NK-92 (cell line): ENCODE measurements around the gene TSC2.
"Not testable (repeated sequence)": the region's sequence is repeated elsewhere in the genome, so short reads cannot be mapped to it uniquely, and the experiment has no call there.

ENCODE experiments used
- DNase-seq: peaks from one replicate; lab custom pipeline; 2025; ENCODE audit not compliant: unreplicated experiment; lab: John Stamatoyannopoulos, UW

The TSC2 gene

DNA sequence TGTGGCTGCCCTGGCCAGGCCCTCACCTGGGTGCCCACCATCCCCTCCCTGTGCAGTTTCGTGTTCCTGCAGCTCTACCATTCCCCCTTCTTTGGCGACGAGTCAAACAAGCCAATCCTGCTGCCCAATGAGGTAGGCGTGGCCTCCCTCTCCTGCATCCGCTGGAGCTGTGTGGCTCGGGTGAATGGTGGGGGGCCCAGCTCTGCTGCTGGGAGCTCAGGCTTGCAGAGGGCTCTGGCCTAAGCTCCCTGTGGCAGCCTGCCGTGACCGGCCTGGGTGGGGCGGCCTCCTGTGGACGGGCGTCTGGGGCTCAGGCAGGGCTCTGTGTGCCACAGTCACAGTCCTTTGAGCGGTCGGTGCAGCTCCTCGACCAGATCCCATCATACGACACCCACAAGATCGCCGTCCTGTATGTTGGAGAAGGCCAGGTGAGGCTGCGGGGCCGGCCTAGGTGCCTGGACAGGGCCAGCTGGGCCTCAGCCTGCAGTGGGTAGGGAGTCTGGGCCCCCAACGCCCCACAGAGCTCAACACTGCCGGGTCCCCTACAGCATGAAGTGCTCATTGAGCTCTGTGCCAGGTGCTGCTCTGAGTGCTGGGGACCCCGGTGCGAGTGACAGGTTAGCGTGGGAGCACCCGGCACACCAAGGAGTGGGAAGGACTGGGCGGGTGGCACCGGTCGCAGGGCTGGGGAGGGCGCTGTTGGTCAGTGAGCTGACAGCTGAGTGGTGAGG lies 37.3 kb downstream of the TSC2 start:
- no peak for DNase-seq

DNA sequence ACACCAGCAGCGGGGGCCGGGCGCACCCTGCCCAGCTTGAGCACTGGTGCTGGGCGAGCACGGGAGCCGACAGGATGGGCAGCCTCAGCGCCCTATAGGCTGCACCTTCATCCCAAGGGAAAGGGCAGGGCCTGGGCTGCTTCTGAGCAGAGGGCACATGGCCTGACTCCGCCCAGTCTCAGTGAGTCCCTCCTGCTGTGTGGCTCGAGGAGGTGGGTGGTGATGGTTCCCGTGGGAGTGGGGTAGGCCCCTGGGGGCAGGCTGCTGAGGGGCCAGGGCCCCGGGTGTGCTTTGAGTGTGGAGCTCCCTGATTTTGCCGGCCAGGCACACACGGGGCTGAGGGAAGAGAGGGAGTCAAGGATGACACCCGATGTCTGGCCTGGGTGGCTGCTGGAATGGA lies 37.9 kb downstream of the TSC2 start:
- no peak for DNase-seq

DNA sequence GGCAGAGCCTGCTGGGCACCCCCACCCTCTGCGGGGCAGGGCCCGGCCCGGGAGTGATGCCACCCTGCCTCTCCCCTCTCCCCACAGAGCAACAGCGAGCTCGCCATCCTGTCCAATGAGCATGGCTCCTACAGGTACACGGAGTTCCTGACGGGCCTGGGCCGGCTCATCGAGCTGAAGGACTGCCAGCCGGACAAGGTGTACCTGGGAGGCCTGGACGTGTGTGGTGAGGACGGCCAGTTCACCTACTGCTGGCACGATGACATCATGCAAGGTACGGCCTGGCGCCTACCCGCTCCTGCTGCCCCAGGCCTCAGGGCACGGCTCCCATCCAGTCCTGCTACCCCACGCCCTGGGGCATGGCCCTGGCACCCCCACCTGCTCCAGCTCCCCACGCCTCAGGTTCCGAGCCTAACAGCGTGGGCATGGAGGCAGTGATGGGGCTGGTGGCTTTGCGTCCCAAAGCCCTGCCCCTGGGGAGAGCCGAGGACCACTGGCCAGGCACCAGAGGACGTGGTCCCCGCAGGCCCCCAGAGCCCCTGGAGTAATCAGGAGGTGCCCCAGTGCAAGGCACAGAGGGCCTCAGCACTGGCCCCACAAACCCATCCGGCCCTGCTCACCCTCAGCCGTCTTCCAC lies 38.4 kb downstream of the TSC2 start:
- DNase-seq = no peak

DNA sequence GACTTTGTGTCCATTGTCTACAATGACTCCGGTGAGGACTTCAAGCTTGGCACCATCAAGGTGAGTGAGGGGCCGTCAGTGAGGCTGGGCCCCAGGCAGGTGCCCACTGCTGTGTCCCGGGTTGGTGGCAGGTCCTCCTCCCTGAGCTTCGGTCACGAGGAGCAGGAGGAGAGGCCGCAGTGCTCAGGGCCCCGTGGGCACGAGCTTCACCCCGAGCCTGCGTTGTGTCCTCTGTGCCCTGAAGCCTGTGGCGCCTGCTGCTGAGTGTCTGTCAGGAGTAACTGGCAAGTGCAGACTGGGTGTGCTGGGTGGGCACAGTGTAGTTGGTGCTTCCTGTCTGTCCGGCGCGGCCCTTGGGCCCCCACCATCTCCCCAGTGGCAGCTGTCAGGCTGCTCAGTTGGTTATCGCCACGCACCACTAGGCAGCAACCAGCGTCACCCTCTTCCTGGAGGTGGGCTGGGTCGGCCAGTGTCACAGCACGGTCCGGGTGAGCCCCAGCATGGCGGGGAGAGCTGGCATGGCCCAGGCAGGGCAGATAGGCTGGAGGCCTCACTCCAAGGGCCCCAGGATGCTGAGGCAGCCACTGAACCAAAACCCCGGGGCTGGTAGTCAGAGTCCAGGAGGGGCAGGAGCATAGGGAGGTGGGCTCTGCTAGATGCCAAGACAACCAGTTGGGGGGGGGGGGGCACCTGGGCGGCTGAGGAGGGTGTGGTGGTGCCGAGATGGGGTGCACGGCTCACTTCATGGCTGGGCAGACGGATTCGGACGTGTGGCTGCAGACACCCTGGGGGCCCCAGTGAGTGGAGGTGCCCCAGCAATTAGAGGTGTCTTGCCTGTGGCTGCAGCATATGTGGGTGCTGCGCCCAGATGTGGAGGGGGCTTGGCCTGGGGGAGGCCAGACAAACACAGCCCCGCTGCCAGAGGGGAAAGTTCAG lies 39.3 kb downstream of the TSC2 start:
- no peak for DNase-seq

DNA sequence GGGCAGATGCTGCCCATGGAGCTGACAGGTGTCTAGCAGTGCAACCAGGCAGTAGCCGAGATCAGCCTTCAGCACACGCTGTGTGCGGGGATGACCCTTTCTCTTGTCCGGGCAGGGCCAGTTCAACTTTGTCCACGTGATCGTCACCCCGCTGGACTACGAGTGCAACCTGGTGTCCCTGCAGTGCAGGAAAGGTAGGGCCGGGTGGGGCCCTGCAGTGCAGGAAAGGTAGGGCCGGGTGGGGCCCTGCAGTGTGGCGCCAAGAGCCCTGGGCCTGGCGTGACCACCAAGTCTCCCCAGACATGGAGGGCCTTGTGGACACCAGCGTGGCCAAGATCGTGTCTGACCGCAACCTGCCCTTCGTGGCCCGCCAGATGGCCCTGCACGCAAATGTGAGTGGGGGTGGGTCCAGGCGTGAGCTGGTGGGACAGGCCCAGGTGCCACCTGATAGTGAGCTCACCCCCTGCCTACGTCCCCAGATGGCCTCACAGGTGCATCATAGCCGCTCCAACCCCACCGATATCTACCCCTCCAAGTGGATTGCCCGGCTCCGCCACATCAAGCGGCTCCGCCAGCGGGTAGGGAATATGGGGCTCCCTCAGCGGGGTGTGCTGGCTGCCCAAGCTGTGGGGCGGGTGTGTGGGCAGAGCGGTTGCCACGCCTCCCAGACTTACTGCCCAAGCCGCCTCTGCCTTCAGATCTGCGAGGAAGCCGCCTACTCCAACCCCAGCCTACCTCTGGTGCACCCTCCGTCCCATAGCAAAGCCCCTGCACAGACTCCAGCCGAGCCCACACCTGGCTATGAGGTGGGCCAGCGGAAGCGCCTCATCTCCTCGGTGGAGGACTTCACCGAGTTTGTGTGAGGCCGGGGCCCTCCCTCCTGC lies 40.2 kb downstream of the TSC2 start:
- no peak for DNase-seq

DNA sequence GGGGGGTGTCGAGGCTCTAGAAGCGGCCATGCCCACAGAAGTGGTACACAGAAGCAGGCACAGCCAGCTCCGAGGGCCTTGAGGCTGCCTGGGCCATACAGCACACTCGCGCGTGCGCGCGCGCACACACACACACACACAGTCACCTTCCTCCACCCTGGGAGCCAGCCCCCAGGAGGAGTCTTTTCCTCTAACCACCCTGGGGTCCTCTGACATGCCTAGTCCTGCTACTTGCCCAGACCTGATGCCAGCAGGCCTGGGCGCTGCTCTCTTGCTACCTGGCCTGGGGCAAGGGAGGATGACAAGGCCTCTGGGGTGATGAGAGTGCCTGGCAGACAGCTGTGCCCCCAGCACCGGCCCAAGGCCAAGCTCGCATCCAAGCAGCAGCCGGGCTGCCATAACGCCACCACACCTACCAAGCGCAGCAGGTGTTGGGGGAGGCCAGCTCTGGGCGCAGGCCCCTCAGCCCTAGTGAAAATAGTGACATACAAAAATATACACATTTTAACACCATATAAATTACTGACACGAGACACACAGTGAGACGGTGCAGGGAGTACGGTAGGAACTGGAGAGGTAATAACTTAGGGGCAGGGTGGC lies 41.1 kb downstream of the TSC2 start:
- no peak for DNase-seq

DNA sequence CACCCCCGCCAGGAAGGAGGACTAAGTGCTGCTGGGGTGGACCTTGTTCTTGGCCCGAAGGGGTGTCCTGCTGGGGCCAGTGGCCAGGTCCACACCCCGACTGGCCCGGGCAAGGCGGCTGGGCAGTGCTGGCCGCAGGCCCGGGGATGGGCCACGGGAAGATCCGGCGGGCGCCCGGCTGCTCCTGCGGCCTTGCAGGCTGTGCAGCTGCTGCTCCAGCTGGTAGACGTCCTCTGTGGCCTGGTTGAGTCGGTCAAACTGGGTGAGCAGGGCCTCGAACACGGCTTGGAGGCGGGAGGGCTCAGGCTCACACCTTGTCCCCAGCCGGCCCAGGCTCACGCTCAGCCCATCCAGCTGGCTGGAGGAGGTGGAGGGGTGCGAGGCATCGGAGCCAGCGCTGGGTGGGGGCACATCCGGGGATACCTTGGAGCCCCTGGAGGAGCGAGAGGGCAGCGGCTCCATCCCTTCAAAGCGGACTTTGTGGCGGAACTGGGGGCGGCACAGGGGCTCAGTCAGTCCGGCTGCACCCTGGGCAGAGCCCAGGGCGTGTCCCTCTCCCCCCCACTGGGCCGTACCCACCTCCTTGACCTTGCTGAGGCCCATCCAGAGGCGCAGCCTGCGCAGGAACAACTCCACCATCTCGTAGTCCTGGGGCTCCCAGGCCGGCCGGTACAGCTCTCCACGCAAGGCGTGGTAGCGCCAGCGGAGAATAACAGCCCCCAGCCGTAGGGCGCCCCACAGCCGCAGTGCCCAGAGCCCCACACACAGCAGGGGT lies 42.1 kb downstream of the TSC2 start:
- no peak for DNase-seq

DNA sequence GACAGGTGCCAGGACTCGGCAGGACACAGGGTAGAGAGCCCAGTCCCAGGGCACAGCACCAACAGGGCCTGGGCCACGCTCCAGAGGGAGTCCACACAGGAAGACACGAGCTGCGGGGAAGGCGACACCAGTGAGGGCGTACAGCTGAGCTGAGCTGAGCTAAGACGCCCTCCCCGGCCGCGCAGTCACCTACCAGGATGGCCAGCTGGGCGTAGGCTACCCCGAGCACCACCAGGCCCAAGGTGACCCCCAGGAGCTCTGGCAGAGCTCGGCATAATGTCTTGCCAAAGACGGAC lies 42.6 kb downstream of the TSC2 start:
- no peak for DNase-seq

DNA sequence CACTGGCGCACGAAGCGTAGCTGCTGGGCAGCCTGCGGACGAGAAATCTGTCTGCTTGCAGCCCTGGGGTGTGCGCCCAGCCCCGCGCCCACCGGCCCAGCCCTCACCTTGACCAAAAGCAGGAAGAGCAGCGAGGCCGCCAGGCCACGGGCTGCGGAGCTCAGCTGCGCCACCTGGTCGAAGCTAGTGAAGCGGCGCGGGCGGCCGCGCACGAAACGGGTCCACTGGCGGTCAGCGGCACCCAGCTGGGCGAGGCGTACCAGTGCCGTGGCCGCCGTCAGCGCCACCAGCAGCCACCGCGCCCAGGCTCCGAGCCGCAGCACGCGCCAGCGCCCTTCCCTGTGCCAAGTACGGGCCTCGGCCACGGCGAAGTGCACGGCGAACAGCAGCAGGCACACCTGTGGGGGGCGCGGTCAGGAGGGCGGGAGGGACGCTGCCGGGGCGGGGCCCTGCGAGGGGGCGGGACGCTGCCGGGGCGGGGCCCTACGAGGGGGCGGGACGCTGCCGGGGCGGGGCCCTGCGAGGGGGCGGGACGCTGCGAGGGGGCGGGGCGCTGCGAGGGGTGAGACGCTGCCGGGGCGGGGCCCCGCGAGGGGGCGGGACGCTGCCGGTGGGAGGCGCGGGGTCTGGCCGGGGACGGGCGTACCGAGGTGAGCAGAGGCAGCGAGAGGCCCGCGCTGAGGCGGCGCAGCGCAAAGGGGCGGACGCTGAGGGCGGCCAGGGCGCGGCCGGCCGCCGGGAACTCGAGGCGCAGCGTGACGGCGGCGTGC lies 43.2 kb downstream of the TSC2 start:
- DNase-seq = no peak

DNA sequence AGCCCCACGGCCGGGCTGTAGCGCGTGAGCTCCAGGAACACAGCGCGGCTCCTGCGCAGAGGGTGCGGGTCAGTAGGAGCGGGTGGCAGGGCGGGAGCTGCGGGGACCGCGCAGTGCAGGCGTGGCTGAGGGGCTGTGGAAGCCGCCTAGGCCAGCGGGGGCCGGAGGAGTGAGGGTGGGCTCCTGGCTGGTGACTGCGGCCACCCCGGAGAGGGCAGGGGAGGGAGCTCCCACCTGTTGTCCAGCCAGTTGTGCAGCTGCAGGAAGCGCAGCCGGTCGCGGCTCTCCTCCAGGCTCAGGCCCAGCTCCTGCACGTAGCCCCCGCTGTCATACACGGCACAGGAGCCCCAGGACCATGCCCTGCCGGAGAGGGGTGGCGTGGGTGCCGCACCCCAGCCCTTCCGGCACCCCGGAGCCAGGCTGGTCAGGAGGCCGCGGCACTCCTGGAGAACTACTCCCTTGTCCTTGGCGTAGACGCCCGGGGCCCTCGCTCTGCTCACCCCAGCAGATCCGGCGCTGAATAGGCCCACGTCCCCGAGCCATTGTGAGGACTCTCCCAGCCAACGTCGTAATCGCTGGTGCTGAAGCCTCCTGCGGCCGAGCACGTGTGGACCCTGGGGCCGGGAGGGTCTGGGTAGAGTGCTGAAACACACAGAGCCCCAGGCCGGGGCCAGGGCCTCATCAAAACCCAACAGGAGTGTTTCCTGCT lies 43.9 kb downstream of the TSC2 start:
- no peak for DNase-seq

DNA sequence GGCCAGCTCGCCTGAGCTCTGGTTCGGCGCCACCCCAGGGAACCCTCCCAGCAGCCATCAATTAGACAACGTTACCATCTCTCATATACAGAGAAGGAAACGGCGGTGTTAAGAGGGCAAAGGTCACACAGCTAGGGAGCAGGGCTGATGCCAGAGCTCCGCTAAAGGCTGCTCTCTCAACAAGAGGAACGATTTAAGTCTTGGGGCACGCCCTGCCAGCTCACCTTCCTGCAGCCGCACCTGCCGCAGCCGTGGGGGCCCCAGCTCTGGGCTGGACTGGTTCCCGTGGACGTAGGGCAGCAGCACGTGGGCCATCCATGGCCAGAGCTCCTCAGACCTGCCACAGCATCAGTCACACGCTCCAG lies 44.5 kb downstream of the TSC2 start:
- no peak for DNase-seq

DNA sequence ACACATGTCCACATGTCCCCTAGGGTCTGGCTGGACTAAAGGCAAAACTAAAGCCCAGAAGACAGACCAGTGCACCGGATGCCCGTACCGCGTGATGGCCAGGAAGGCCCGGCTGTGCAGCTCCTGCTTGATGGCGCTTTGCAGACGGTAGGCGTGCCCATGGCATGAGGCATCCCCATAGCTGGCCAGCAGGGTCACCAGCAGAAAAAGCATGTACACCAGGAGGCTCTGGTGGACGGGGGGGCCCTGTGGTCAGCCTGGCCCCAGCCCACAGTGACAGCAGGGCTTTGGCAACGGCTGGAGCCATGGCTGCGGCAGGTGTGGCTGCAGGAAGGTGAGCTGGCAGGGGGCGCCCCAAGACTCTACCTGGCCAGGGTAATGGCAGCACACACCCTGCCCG lies 45.1 kb downstream of the TSC2 start:
- no peak for DNase-seq

DNA sequence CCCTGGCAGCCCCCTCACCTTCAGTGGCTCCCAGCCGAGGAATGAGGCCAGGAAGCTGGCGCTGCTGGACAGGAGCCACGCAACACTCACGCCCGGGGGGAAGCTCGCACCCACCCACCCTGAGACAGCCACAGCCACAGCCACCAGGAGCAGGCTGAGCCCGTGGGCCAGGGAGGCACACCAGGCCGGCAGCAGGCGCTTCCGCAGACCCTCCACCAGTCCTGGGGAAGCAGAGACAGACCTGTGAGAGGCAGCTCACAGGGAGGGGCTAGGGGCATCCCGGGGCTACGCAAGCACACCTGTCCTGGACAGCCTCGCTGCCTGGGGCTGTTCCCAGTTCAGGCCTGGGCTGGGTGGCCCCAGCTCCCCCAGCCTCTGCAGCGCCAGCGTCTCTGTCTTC lies 46.0 kb downstream of the TSC2 start:
- DNase-seq = no peak

DNA sequence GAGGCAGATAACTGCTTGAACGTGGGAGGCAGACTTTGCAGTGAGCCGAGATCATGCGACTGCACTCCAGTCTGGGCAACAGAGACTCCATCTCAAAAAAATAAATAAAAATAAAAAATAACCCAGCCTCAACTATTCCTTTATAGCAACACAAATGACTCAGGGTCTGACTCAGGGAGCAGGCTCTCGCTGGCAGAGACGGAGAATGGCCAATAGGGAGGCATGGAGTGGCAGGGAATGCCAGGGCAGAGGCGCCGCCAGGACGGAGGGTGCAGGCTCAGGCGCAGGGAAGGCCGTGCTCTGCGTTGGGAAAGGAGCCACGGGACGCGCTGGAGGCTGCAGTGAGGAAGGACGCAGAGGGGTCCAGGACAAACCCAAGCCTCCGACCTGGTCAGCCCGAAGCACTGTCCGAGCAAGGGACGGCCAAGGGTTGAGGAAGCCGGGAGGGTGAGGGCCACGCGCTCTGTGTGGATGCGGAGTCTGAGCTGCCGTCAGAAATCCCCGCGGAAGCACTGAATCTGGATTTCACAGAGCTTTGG lies 47.6 kb downstream of the TSC2 start:
- DNase-seq = no peak

DNA sequence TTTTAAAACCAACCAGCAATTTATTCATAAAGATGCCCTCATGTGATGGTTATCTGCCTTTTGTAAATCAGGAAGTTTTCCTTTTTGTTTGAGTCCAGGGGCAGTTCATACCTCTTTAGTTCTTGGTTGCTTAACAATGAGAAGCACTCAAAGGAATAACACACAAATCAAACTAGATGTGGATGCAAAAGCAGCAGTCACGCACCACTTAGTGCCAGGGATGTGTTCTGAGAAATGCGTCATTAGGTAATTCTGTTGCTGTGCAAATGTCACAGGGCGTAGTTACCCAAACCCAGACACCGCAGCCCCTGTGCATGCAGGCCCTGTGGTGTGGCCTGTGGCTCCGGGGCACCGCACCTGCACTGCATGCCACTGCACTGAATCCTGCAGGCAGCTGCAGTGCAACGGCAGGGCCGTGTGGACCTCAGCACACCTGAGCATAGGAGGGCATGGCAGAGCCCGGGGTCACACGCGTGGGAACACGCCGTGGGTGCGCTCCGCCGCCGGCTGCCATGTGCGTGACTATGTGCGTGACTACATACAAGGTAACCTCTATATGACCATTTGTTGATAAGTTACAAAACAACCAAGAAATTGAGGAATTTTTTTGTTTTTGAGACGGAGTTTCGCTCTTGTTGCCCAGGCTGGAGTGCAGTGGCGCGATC lies 48.3 kb downstream of the TSC2 start:
- no peak for DNase-seq

DNA sequence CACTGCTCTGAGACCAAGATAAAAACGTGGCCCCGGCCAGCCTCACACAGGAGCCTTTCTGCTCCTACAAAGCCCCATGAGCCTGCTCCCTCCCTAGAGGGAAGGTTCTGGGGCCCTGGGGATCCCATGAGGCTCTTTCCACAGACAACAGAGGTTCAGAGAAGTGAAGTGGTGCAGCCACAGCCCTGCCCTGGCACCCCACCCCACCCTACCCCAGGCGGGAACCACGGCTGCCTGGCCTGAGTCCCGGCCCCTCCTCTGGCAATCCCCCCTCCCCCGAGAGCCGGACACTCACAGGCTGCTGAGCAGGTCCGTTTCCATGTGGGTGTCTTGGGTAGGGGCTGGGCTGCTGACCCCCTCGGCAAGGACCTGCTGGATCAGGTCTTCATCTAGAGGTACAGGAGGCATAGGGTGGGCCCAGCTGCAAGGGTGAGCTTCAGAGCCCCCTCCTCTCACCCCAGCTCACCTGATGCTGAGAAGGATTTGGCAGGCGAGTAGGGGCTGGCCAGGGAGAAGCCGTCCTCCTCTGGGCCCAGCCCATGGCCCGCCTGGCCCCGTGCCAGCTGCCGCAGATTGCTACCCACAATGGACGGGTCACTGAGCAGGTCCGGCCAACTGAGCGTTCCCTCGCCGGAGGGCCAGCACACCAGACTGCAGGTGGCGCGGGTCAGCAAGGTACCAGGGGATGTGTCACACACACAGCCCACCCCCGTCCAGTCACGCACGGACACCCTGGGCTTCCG lies 49.2 kb downstream of the TSC2 start:
- no peak for DNase-seq

DNA sequence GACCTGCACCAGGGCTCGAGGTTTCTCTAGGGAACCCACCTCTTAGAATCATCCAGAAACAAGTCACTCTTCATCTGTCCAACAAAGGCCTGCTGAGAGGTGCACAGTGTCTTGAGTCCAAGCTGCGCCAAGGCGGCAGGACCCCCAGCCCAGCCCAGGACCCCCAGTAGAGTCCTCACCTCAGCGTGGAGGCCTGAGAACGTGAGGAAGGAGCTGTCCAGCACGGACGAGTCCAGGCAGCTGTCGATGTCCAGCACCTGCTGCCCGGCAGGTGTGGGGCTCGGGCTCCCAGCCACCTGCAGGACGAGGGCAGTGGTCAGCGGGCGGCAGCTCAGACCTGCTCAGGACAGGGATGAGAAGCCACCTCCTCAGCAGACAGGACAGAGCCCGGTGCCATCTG lies 49.9 kb downstream of the TSC2 start:
- DNase-seq = not testable (repeated sequence)
